Right kidney (tissue), 1 donor: ENCODE results near the gene TRAPPC12.
"Not testable (repeated sequence)": the region's sequence is repeated elsewhere in the genome, so short reads cannot be mapped to it uniquely, and the experiment has no call there.

Experiments
- DNase-seq: peaks from one replicate; pipeline ENCODE4 v3.0.0-alpha.2; 2016

TRAPPC12 gene

GRCh38 chr2:3430740-3431490 is 51.4 kb downstream of the TRAPPC12 start:
- DNase-seq: no peak

- no peak for DNase-seq
These were observed 52.6 kb downstream of the TRAPPC12 start for GRCh38 chr2:3432067-3432466.

- DNase-seq: no peak
These were observed 53.3 kb downstream of the TRAPPC12 start for GRCh38 chr2:3432693-3433338.

GRCh38 chr2:3433339-3433699 is 53.8 kb downstream of the TRAPPC12 start:
- no peak for DNase-seq

- DNase-seq: no peak
These were observed 54.4 kb downstream of the TRAPPC12 start for GRCh38 chr2:3433776-3434400.

- DNase-seq: no peak
These were observed 55.2 kb downstream of the TRAPPC12 start for GRCh38 chr2:3434654-3435053.

- DNase-seq: no peak
These were observed 56.0 kb downstream of the TRAPPC12 start for GRCh38 chr2:3435445-3435844.

GRCh38 chr2:3440477-3440876 is 61.0 kb downstream of the TRAPPC12 start:
- no peak for DNase-seq

- no peak for DNase-seq
These were observed 62.0 kb downstream of the TRAPPC12 start for GRCh38 chr2:3441465-3441864.

- no peak for DNase-seq
These were observed 62.7 kb downstream of the TRAPPC12 start for GRCh38 chr2:3442185-3442584.

- DNase-seq: no peak
These were observed 63.6 kb downstream of the TRAPPC12 start for GRCh38 chr2:3443083-3443482.

GRCh38 chr2:3443506-3444084 is 64.1 kb downstream of the TRAPPC12 start:
- DNase-seq: no peak

GRCh38 chr2:3445891-3446290 is 66.4 kb downstream of the TRAPPC12 start:
- no peak for DNase-seq

GRCh38 chr2:3446381-3446780 is 66.9 kb downstream of the TRAPPC12 start:
- no peak for DNase-seq

GRCh38 chr2:3447186-3447585 is 67.7 kb downstream of the TRAPPC12 start:
- not testable (repeated sequence) for DNase-seq

GRCh38 chr2:3447789-3448317 is 68.4 kb downstream of the TRAPPC12 start:
- DNase-seq: no peak

GRCh38 chr2:3448441-3448911 is 69.0 kb downstream of the TRAPPC12 start:
- DNase-seq: not testable (repeated sequence)

GRCh38 chr2:3449086-3449485 is 69.6 kb downstream of the TRAPPC12 start:
- DNase-seq: no peak

GRCh38 chr2:3449936-3450335 is 70.4 kb downstream of the TRAPPC12 start:
- DNase-seq: no peak

GRCh38 chr2:3450385-3451010 is 71.0 kb downstream of the TRAPPC12 start:
- no peak for DNase-seq

- no peak for DNase-seq
These were observed 71.7 kb downstream of the TRAPPC12 start for GRCh38 chr2:3451169-3451568.

- no peak for DNase-seq
These were observed 72.6 kb downstream of the TRAPPC12 start for GRCh38 chr2:3451926-3452671.
